Fibroblast of skin of scalp (primary cell): ENCODE measurements around the gene MYO18B.
"Not testable (repeated sequence)": the region's sequence is repeated elsewhere in the genome, so short reads cannot be mapped to it uniquely, and the experiment has no call there.

Source experiments
- DNase-seq: peaks from one replicate; pipeline ENCODE4 v3.0.0-alpha.2; 2013

MYO18B gene

DNA sequence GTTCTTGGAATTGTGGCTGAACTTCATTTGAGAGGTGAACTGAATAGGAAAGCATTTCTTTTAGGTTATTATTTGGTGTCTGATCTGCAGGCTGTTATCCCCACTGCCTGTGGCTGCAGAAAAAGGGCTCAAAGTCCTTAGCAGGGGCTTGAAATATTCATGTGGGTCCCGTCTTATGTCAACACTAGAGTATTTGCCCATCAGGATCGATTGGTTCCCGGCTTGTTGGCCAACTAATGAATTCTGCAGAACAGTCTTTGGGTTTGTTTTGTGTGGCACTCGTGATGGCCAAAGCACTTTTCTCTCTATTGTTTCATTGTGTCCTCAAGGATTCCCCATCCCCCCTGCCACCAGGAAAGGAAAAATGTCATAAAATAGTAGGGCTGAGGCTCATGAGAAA, 211.9 kb downstream of the MYO18B start:
- DNase-seq: no peak

GRCh38 chr22:25955323-25955722, 213.3 kb downstream of the MYO18B start:
- DNase-seq: no peak

- DNase-seq: no peak
These were observed 214.8 kb downstream of the MYO18B start for GRCh38 chr22:25956801-25957200.

- DNase-seq: no peak
These were observed 218.1 kb downstream of the MYO18B start for GRCh38 chr22:25959818-25960774.

GRCh38 chr22:25961699-25962098, 219.7 kb downstream of the MYO18B start:
- no peak for DNase-seq

GRCh38 chr22:25962711-25963110, 220.7 kb downstream of the MYO18B start:
- DNase-seq: no peak

GRCh38 chr22:25964961-25965730, 223.2 kb downstream of the MYO18B start:
- DNase-seq: no peak

DNA sequence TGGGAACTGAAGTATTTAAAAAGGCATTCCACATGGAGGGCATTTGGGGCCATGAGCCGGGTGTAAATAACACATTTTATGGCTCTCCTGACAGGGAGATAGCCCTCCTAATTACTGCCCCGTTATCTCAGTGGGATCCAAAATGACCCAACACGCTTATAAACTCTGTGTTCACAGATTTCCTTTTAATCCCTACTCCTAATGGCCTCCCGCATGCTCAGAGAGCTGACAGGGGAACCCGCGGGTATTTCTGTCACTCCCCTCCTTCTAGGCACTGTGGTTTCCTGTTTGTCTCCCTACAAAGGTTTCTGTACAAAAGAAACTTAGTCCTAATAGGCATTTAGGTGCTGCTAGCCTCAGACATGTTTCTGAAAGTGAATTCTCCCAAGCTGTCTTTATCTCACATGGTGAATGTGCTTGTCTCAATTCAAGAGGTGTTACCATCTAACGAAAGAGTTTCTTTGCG, 224.5 kb downstream of the MYO18B start:
- no peak for DNase-seq

- no peak for DNase-seq
These were observed 227.3 kb downstream of the MYO18B start for GRCh38 chr22:25969286-25969685.

DNA sequence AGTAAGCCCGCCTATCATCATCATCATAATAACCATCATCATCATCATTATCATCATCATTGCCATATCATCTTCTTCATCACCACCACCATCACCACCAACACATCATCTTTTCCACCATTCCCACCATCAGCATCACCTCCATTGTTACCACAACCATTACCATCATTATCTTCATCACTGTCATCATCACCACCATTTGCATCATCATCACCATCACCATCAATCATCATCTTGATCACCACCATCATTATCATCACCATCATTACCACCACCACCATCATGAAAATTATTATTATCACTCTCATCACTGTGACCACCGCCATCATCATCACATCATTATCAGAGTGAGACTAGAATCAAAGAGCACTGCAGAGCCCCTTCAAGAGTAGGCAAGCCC, 227.9 kb downstream of the MYO18B start:
- no peak for DNase-seq

DNA sequence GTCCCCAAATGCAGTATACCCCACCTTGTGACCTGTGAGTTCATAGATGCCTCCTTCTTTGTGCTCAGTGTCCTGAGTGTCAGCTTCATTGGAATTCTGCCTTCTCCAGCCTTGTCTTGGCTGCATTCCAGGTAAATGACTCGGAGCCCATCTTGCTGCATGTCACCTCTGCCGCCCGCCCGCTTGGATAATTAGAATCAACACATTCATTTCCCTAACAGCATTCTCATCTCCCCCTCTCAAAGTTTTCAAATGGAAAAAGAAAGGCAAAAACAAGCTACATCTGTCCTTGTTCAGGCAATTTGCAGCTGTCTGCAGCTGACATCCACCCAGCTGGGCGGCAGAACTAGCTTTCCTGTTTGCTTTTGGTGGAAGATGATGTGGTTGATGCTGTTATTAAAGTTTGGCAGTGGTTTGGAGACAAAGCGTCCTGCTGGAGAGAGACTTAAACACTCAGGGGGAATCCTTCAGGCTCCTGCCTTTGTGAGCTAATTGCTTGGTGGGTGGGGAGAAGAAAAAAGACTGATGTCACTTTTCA, 228.5 kb downstream of the MYO18B start:
- DNase-seq: no peak

GRCh38 chr22:25970999-25971811, 229.2 kb downstream of the MYO18B start:
- DNase-seq: no peak

- no peak for DNase-seq
These were observed 230.4 kb downstream of the MYO18B start for GRCh38 chr22:25972397-25972796.

- no peak for DNase-seq
These were observed 234.4 kb downstream of the MYO18B start for GRCh38 chr22:25976356-25976755.

- DNase-seq: no peak
These were observed 238.0 kb downstream of the MYO18B start for GRCh38 chr22:25979968-25980367.

DNA sequence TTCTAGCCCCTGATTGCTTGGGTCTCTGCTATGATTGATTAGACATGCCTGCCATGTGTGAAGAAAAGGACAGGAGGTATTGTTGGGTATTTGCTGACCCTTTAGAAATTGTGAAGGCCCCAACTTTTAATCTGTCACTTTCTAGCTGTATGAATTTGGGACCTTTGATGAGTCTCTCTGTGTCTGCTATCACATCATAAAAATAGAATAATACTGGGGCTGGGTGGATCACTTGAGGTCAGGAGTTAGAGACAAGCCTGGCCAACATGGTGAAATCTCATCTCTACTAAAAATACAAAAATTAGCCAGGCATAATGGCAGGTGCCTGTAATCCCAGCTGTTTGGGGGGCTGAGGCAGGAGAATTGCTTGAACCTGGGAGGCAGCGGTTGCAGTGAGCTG, 242.9 kb downstream of the MYO18B start:
- not testable (repeated sequence) for DNase-seq

DNA sequence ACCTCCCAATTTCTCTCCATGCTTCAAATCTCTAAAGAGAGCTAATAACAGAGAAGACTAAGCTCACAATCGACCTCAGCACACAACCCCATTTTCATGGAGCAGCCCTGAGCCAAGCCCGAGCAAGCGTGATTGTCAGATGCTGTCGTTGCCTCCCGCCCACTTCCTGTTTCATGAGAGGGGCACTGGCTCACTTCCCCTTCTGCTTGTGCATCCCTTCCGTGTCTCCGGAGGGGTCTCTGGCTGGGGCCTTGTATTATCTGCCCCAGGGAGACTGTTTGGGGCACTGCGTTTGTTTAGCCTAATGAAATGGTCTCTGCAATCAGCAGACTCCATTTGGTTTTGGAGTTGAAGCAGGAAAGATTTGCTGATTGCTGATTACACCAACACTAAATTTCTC, 246.0 kb downstream of the MYO18B start:
- no peak for DNase-seq

GRCh38 chr22:25990940-25991339, 249.0 kb downstream of the MYO18B start:
- no peak for DNase-seq

- no peak for DNase-seq
These were observed 250.3 kb downstream of the MYO18B start for GRCh38 chr22:25992331-25992730.

DNA sequence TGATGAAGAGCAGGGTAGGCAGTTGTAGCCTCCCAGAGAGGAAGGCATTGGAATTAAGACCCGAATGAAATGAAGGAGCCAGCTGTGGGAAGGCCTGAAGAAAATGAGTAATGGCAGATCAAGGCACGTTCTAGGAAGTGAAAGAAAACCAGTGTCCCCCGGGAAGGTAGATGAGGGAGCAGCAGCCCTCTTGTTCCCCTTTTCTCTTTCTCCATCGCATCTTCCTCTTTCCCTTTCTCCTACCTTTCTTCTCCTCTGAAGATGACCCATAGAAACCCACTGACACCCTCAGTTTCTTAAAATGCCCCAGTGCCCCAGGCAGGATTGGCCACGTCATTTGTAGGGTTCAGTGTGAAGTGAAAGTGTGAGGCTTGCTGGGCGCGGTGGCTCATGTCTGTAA, 254.7 kb downstream of the MYO18B start:
- DNase-seq: no peak

DNA sequence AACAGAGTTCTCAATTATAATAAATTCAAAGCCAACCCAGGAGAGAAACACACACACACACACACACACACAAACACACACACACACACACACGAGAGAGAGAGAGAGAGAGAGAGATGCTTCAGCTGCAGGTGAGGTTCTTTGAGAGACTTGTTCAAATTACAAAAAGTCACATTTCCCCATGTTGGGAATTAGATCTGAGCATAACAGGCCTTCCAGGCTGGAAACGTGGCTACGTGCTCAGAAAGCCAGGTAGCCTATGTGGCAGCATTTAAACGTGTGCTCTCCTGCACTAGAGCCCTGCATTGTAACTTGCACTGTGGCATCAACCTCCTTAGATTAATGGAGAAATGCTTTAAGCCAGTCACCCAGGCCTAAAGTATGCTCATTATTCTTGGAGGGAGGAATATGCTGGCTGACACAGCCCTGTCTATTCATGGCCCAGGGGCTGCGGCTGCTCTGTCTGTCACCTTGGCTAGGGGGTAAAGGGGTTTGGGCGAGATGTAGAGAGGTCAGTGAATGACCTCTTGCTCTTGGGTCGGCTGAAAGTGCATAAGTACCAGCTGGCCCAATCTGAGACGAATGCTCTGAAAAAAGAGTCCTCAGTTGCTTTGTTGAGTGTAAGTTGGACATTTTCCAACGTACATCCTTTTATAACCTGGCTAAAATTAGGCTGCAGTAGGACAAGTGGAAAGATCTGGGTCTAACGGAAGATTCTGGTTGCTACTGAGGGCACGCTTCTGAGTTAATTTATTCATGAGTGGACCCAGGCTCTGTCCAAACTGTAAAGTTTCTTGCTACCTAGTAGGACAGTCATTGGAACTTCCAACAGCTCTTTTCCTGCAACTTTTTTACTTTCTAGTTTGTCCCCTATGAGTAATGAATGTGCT, 256.1 kb downstream of the MYO18B start:
- DNase-seq: no peak
